H1 (cell line): Measurements from ENCODE around the gene ESPNL. TPM values are rescaled to one million over a fixed set of nuclear protein-coding genes. Genes with fewer than 3 reads are reported as not detected.

Experiments used
- CTCF ChIA-PET: fragments of 300-600 bp; sonication (Branson Sonifier 250); formaldehyde crosslinking; loops from one replicate; lab custom pipeline; 2021; ENCODE audit not compliant: partially characterized antibody; lab: Charles Lee
- POLR2A ChIA-PET: fragments of 300-600 bp; sonication (Branson Sonifier 250); formaldehyde crosslinking; loops from one replicate; lab custom pipeline; 2021; ENCODE audit warnings: inconsistent platforms; ENCODE audit not compliant: partially characterized antibody; lab: Charles Lee
- DNase-seq, 2 experiments: peaks; one replicate each; pipeline versions ENCODE4 v3.0.0 to v3.0.0-alpha.2; 2010 to 2022; ENCODE audit warnings: low spot score in 2 of 2, low read depth in 1 of 2, mixed read lengths in 1 of 2
- FAIRE-seq: peaks from 2 replicates; lab custom pipeline; 2011; peaks lifted over from hg19 to GRCh38; lab: Jason Lieb, UNC
- H2AFZ ChIP-seq: 2 replicates; pipeline ENCODE4 v1.8.1; 2012; ENCODE audit warnings: low read length, inconsistent platforms
- H2AK5ac ChIP-seq: 2 replicates; pipeline ENCODE4 v1.6.1; 2013; ENCODE audit warnings: low read depth, low read length
- H2BK120ac ChIP-seq: replicated peaks from 2 replicates; pipeline ENCODE3; 2013; ENCODE audit warnings: low read depth, low read length, inconsistent platforms
- H2BK12ac ChIP-seq: 2 replicates; pipeline ENCODE4 v1.6.1; 2013; ENCODE audit warnings: low read depth, low read length
- H2BK15ac ChIP-seq: 2 replicates; pipeline ENCODE4 v1.6.1; 2013; ENCODE audit warnings: low read length
- H2BK20ac ChIP-seq: 2 replicates; pipeline ENCODE4 v1.6.1; 2013; ENCODE audit warnings: low read length
- H2BK5ac ChIP-seq: 2 replicates; pipeline ENCODE4 v1.6.1; 2013; ENCODE audit warnings: low read depth, low read length
- H3K14ac ChIP-seq: 2 replicates; pipeline ENCODE4 v1.6.1; 2013; ENCODE audit warnings: inconsistent platforms; ENCODE audit not compliant: insufficient read length
- H3K18ac ChIP-seq: 2 replicates; pipeline ENCODE4 v1.6.1; 2013; ENCODE audit warnings: low read length; ENCODE audit errors: extremely low read depth
- H3K23ac ChIP-seq: 2 replicates; pipeline ENCODE4 v1.6.1; 2013; ENCODE audit warnings: inconsistent platforms; ENCODE audit not compliant: insufficient read length
- H3K23me2 ChIP-seq: 2 replicates; pipeline ENCODE4 v1.6.1; 2013; ENCODE audit warnings: low read depth, low read length
- H3K27ac ChIP-seq: 2 replicates; pipeline ENCODE4 v1.6.1; 2011; ENCODE audit warnings: low read depth, low read length, inconsistent platforms
- H3K27me3 ChIP-seq, 4 experiments: replicated peaks in 1 of 4; 1 replicate in 1 of 4; 2 replicates in 3 of 4; pipeline versions ENCODE4 v1.6.1 to v1.8.1; 2011 to 2013; ENCODE audit warnings: low read length in 3 of 4, mild to moderate bottlenecking in 3 of 4, inconsistent platforms in 2 of 4, mixed read lengths in 2 of 4, moderate library complexity in 1 of 4; ENCODE audit not compliant: control insufficient read depth in 3 of 4, insufficient read depth in 3 of 4; ENCODE audit errors: extremely low read depth in 1 of 4
- H3K36me3 ChIP-seq, 4 experiments: 2 replicates each; pipeline versions ENCODE4 v1.6.1 to v1.8.1; 2011 to 2013; ENCODE audit warnings: mild to moderate bottlenecking in 4 of 4, low read length in 3 of 4, moderate library complexity in 2 of 4, control low read depth in 1 of 4, inconsistent platforms in 1 of 4; ENCODE audit not compliant: insufficient read depth in 4 of 4, control insufficient read depth in 2 of 4
- H3K4ac ChIP-seq: replicated peaks from 2 replicates; pipeline ENCODE3; 2013; ENCODE audit warnings: low read length, low read depth, mixed read lengths, inconsistent platforms; ENCODE audit not compliant: insufficient read length
- H3K4me1 ChIP-seq, 4 experiments: replicated peaks in 1 of 4; 1 replicate in 1 of 4; 2 replicates in 3 of 4; pipeline versions ENCODE4 v1.6.1 to v1.8.1; 2011 to 2013; ENCODE audit warnings: low read length in 3 of 4, inconsistent platforms in 2 of 4, mixed read lengths in 1 of 4; ENCODE audit not compliant: insufficient read depth in 4 of 4, control insufficient read depth in 3 of 4
- H3K4me2 ChIP-seq, 2 experiments: 2 replicates each; pipeline versions ENCODE4 v1.6.1 to v1.8.1; 2011 to 2013; ENCODE audit warnings: low read depth in 2 of 2, low read length in 2 of 2, control low read depth in 1 of 2, inconsistent platforms in 1 of 2, mild to moderate bottlenecking in 1 of 2; ENCODE audit not compliant: insufficient read depth in 1 of 2
- H3K4me3 ChIP-seq, 4 experiments: fragments of 200-600, 300-600 bp in 1 of 4; sonication (generic), shearing (Covaris generic), sonication (Bioruptor Twin) in 1 of 4; 2 replicates each; pipeline versions ENCODE4 v1.5.1 to v1.8.1; 2011 to 2016; ENCODE audit warnings: low read length in 4 of 4, low read depth in 3 of 4, control low read depth in 2 of 4, inconsistent platforms in 2 of 4, mild to moderate bottlenecking in 2 of 4, mixed read lengths in 1 of 4, moderate library complexity in 1 of 4; ENCODE audit not compliant: insufficient read depth in 2 of 4; ENCODE audit errors: extremely low read depth in 1 of 4
- H3K56ac ChIP-seq: replicated peaks from 2 replicates; pipeline ENCODE3; 2013; ENCODE audit warnings: low read depth, mild to moderate bottlenecking, mixed read lengths, low read length, inconsistent platforms; ENCODE audit not compliant: insufficient read length
- H3K79me1 ChIP-seq: 2 replicates; pipeline ENCODE4 v1.6.1; 2013; ENCODE audit warnings: low read depth, low read length, control low read depth
- H3K79me2 ChIP-seq, 2 experiments: 2 replicates each; pipeline versions ENCODE4 v1.6.1 to v1.8.1; 2012 to 2013; ENCODE audit warnings: low read length in 2 of 2, mild to moderate bottlenecking in 2 of 2, inconsistent platforms in 1 of 2; ENCODE audit not compliant: insufficient read depth in 2 of 2, control insufficient read depth in 1 of 2
- H3K9ac ChIP-seq, 4 experiments: replicated peaks in 1 of 4; 1 replicate in 1 of 4; 2 replicates in 3 of 4; pipeline versions ENCODE4 v1.6.1 to v1.8.1; 2011 to 2013; ENCODE audit warnings: low read depth in 3 of 4, low read length in 3 of 4, control low read depth in 2 of 4, mild to moderate bottlenecking in 2 of 4, moderate library complexity in 2 of 4, inconsistent platforms in 1 of 4; ENCODE audit errors: extremely low read depth in 1 of 4
- H3K9me3 ChIP-seq, 2 experiments: 2 replicates each; pipeline versions ENCODE4 v1.6.1 to v1.8.1; 2012 to 2013; ENCODE audit warnings: mild to moderate bottlenecking in 2 of 2, moderate library complexity in 2 of 2, control low read depth in 1 of 2, inconsistent platforms in 1 of 2, low read depth in 1 of 2, low read length in 1 of 2, mixed read lengths in 1 of 2; ENCODE audit not compliant: insufficient read depth in 2 of 2
- H4K20me1 ChIP-seq, 2 experiments: replicated peaks in 1 of 2; 2 replicates each; pipeline versions ENCODE3 to v1.8.1; 2011 to 2013; ENCODE audit warnings: inconsistent platforms in 2 of 2, low read length in 2 of 2, mild to moderate bottlenecking in 1 of 2; ENCODE audit not compliant: insufficient read depth in 2 of 2, control insufficient read depth in 1 of 2
- H4K5ac ChIP-seq: 2 replicates; pipeline ENCODE4 v1.6.1; 2013; ENCODE audit warnings: low read length, low read depth, mixed read lengths, inconsistent platforms; ENCODE audit not compliant: insufficient read length
- H4K8ac ChIP-seq: 2 replicates; pipeline ENCODE4 v1.8.0; 2013; ENCODE audit warnings: mild to moderate bottlenecking, moderate library complexity, low read length, inconsistent platforms; ENCODE audit not compliant: insufficient read depth; ENCODE audit errors: extremely low read depth
- H4K91ac ChIP-seq: replicated peaks from 2 replicates; pipeline ENCODE3; 2013; ENCODE audit warnings: low read length, mixed read lengths, inconsistent platforms; ENCODE audit not compliant: insufficient read length
- CREB1 ChIP-seq: IDR thresholded peaks from 2 replicates; pipeline ENCODE4 v1.6.1; 2012; ENCODE audit warnings: inconsistent platforms
- CTBP2 ChIP-seq: IDR thresholded peaks from 2 replicates; pipeline ENCODE4 v1.7.0; 2011; ENCODE audit warnings: borderline replicate concordance, mild to moderate bottlenecking, moderate library complexity, mixed read lengths, low read length; ENCODE audit not compliant: insufficient read depth, insufficient read length
- HDAC6 ChIP-seq: IDR thresholded peaks from one replicate; pipeline ENCODE4 v1.7.1; 2012; ENCODE audit warnings: low read depth, mild to moderate bottlenecking, inconsistent platforms, low read length, moderate library complexity
- MAFK ChIP-seq: IDR thresholded peaks from 2 replicates; pipeline ENCODE4 v1.6.1; 2012; ENCODE audit warnings: low read depth, mild to moderate bottlenecking, improper control_type of control experiment, low read length
- RAD21 ChIP-seq, 2 experiments: IDR thresholded peaks in 1 of 2; conservative IDR thresholded peaks in 1 of 2; 2 replicates each; pipeline ENCODE4 v1.6.1; 2011; ENCODE audit warnings: low read depth in 2 of 2, low read length in 2 of 2, improper control_type of control experiment in 1 of 2, inconsistent platforms in 1 of 2, mild to moderate bottlenecking in 1 of 2, moderate library complexity in 1 of 2
- SIX5 ChIP-seq: IDR thresholded peaks from 2 replicates; pipeline ENCODE4 v1.6.1; 2011; ENCODE audit warnings: mild to moderate bottlenecking, low read depth, low read length
- WGBS, 2 experiments: shearing (Covaris generic) in 1 of 2; methylation state at CpG; one replicate each; pipeline versions ENCODE4 v1.1.6 to v1.1.7; 2013 to 2015; ENCODE audit warnings: low lambda C conversion rate in 2 of 2, mixed read lengths in 2 of 2, inconsistent platforms in 1 of 2, low coverage in 1 of 2, missing lambda C conversion rate in 1 of 2; ENCODE audit not compliant: insufficient replicate concordance in 2 of 2, insufficient coverage in 1 of 2, insufficient read length in 1 of 2; ENCODE audit errors: extremely low coverage in 1 of 2, missing lambda C conversion rate in 1 of 2; 5-methylcytosine and 5-hydroxymethylcytosine counted together
- polyA plus RNA-seq, 7 experiments: library from polyadenylated mRNA; depleted of rRNA in 3 of 7; stranded (reverse) in 5 of 7; unstranded in 2 of 7; fragments of >200 nt in 5 of 7; fragments of 200-250 nt in 2 of 7; gene quantifications; 1 replicate in 5 of 7; 2 replicates in 1 of 7; 4 replicates in 1 of 7; pipeline versions ENCODE4 v1.2.1 to v1.2.3, GENCODE V29; 2011 to 2013; ENCODE audit warnings: missing spikeins in 2 of 7, mixed read lengths in 2 of 7
- total RNA-seq: library from RNA; stranded (reverse); fragmentation: NEBNext Ultra II Directional; extraction: Animal tissue kit (Norgen Biotek cat#: 25700); gene quantifications from 2 replicates; pipeline ENCODE4 v1.2.1, GENCODE V29; 2021

ESPNL gene
- total and polyA plus RNA-seq, 2 of the 8 experiments (the other 6 are each of a cell fraction or from before 2014, with no cell fraction given): 0.68 to 1.3 TPM

- H3K18ac ChIP-seq: no peak overlapping the region
- no peak overlapping the region for H2BK120ac ChIP-seq
- H3K56ac ChIP-seq: no peak overlapping the region
- H3K4ac ChIP-seq: no peak overlapping the region
- no peak overlapping the region for H3K9ac ChIP-seq
- no peak overlapping the region for H3K4me2 ChIP-seq
- H3K23me2 ChIP-seq: peaks cover 25% of the 10 kb centered on the region
- 0 out of 4 replicates have a peak, but pooled peaks cover 0 to 4% of the 10 kb centered on the region in 2 experiments for H3K9me3 ChIP-seq
- peak overlapping the region; percentile 2 for H4K8ac ChIP-seq
- H4K20me1 ChIP-seq: peaks cover 0 to 14% of the 10 kb centered on the region in 2 experiments
- H4K91ac ChIP-seq: no peak overlapping the region
- no peak overlapping the region for H2AK5ac ChIP-seq
- no peaks in the 10 kb centered on the region for H3K79me2 ChIP-seq
- H3K27ac ChIP-seq: no peak overlapping the region
- H2BK5ac ChIP-seq: peak overlapping the region; percentile 39; the same call in 1 of the 2 replicates
- POLR2A ChIA-PET: interaction anchor here (0.9 kb wide), 1 partner anchor 14 kb away, joined by 3 read pairs; no protein-coding TSS in a partner anchor
- no peaks in the 10 kb centered on the region; a peak in 1 of 8 replicates for H3K36me3 ChIP-seq
- no peak for DNase-seq
- no peak overlapping the region for H2BK20ac ChIP-seq
- H3K14ac ChIP-seq: no peak overlapping the region
- peaks cover 0 to 12% (median 2%) of the 10 kb centered on the region in 4 experiments; a peak in 3 of 7 replicates for H3K4me1 ChIP-seq
- no peaks in the 10 kb centered on the region; a peak in 1 of 7 replicates for H3K27me3 ChIP-seq
- no peak overlapping the region for H2AFZ ChIP-seq
- FAIRE-seq: no peak
- CTCF ChIA-PET: interaction anchor here (0.6 to 1.0 kb wide), 3 partner anchors 11 to 199 kb away, joined by 3 read pairs; no protein-coding TSS in a partner anchor
- no peak overlapping the region for H3K4me3 ChIP-seq
- no peaks in the 10 kb centered on the region for H3K79me1 ChIP-seq
- H2BK12ac ChIP-seq: no peak overlapping the region
- H3K23ac ChIP-seq: no peak overlapping the region
- WGBS, 2 experiments: 76% methylated on average over 15 of the region's 22 CpGs; no CpG with 5 or more reads in 1 of the 2 experiments
- no peak for TF ChIP-seq RAD21 (IDR thresholded peaks at IDR 0.05 in 1 of 2, conservative IDR thresholded peaks at IDR 0.05 in 1 of 2; ENCODE audit: low read depth in 2 of 2, low read length in 2 of 2)
- TF ChIP-seq HDAC6: no peak
- TF ChIP-seq MAFK: no peak
- TF ChIP-seq SIX5: no peak
- TF ChIP-seq CTBP2: no peak
- TF ChIP-seq CREB1: no peak
- H4K5ac ChIP-seq: no peak overlapping the region
- H2BK15ac ChIP-seq: no peak overlapping the region
Measured at GRCh38 chr2:238123218-238123971, 23.3 kb downstream of the ESPNL start.
